WTC11 (cell line): ENCODE results near the gene KDELR3. TPM values are rescaled to one million over a fixed set of nuclear protein-coding genes. Genes with fewer than 3 reads are reported as not detected.
A peak's percentile ranks its signal among the peaks of the same experiment; 100 is the strongest.

Experiments
- ATF3 ChIP-seq: sonication (generic); formaldehyde crosslinking; conservative IDR thresholded peaks from 2 replicates; pipeline ENCODE4 v1.8.1; 2022; ENCODE audit warnings: mild to moderate bottlenecking, missing genetic modification reagents
- CBFB ChIP-seq: sonication (generic); formaldehyde crosslinking; IDR thresholded peaks from 2 replicates; pipeline ENCODE4 v1.8.1; 2022; ENCODE audit warnings: mild to moderate bottlenecking, low read depth, missing genetic modification reagents
- CREM ChIP-seq: sonication (generic); formaldehyde crosslinking; IDR thresholded peaks from 2 replicates; pipeline ENCODE4 v1.8.1; 2022; ENCODE audit warnings: mild to moderate bottlenecking, missing genetic modification reagents, moderate library complexity
- E2F1 ChIP-seq: sonication (generic); formaldehyde crosslinking; IDR thresholded peaks from 2 replicates; pipeline ENCODE4 v1.8.0; 2022; ENCODE audit warnings: mild to moderate bottlenecking, missing genetic modification reagents
- E2F5 ChIP-seq: sonication (generic); formaldehyde crosslinking; IDR thresholded peaks from 2 replicates; pipeline ENCODE4 v1.8.1; 2022; ENCODE audit warnings: mild to moderate bottlenecking, moderate library complexity, missing genetic modification reagents
- EMX1 ChIP-seq: fragments of 250-450 bp; sonication (Bioruptor Pico); IDR thresholded peaks from 2 replicates; pipeline ENCODE4 v1.8.0; 2021; ENCODE audit warnings: mild to moderate bottlenecking
- ESRRA ChIP-seq: sonication (generic); formaldehyde crosslinking; IDR thresholded peaks from 2 replicates; pipeline ENCODE4 v1.8.1; 2022; ENCODE audit warnings: mild to moderate bottlenecking, missing genetic modification reagents, borderline replicate concordance
- FOXP4 ChIP-seq: sonication (generic); formaldehyde crosslinking; IDR thresholded peaks from 2 replicates; pipeline ENCODE4 v1.8.0; 2022; ENCODE audit warnings: mild to moderate bottlenecking, missing genetic modification reagents
- GABPB1 ChIP-seq: sonication (generic); formaldehyde crosslinking; IDR thresholded peaks from 2 replicates; pipeline ENCODE4 v1.8.1; 2023; ENCODE audit warnings: mild to moderate bottlenecking, missing genetic modification reagents
- HMGA2 ChIP-seq: fragments of 250-450 bp; sonication (Bioruptor Pico); IDR thresholded peaks from 2 replicates; pipeline ENCODE4 v1.4.0; 2021; ENCODE audit warnings: mild to moderate bottlenecking, moderate library complexity
- IRF2 ChIP-seq: sonication (generic); formaldehyde crosslinking; IDR thresholded peaks from 2 replicates; pipeline ENCODE4 v1.8.0; 2022; ENCODE audit warnings: low read depth, missing genetic modification reagents, borderline replicate concordance
- JAZF1 ChIP-seq: fragments of 250-450 bp; sonication (Bioruptor Pico); IDR thresholded peaks from 2 replicates; pipeline ENCODE4 v1.9.0; 2021; ENCODE audit warnings: moderate library complexity, mild to moderate bottlenecking, inconsistent platforms
- JUN ChIP-seq: sonication (generic); formaldehyde crosslinking; IDR thresholded peaks from 2 replicates; pipeline ENCODE4 v1.8.0; 2023; ENCODE audit warnings: mild to moderate bottlenecking, missing genetic modification reagents
- NFATC4 ChIP-seq: fragments of 250-450 bp; sonication (Bioruptor Pico); IDR thresholded peaks from 2 replicates; pipeline ENCODE4 v1.9.0; 2021; ENCODE audit warnings: mild to moderate bottlenecking
- NFE2L1 ChIP-seq: sonication (generic); formaldehyde crosslinking; IDR thresholded peaks from 2 replicates; pipeline ENCODE4 v1.8.1; 2023; ENCODE audit warnings: missing genetic modification reagents
- NR1H2 ChIP-seq: sonication (generic); formaldehyde crosslinking; IDR thresholded peaks from 2 replicates; pipeline ENCODE4 v1.9.0; 2021; ENCODE audit warnings: mild to moderate bottlenecking, moderate library complexity, missing genetic modification reagents
- OVOL2 ChIP-seq: fragments of 250-450 bp; sonication (Bioruptor Pico); IDR thresholded peaks from 2 replicates; pipeline ENCODE4 v1.9.0; 2021; ENCODE audit warnings: mild to moderate bottlenecking, borderline replicate concordance
- SP1 ChIP-seq: sonication (generic); formaldehyde crosslinking; conservative IDR thresholded peaks from 2 replicates; pipeline ENCODE4 v1.8.1; 2022; ENCODE audit warnings: missing genetic modification reagents
- TCF7 ChIP-seq: sonication (generic); formaldehyde crosslinking; IDR thresholded peaks from 2 replicates; pipeline ENCODE4 v1.8.0; 2022; ENCODE audit warnings: mild to moderate bottlenecking, low read depth, missing genetic modification reagents, moderate library complexity
- TEAD1 ChIP-seq: sonication (generic); formaldehyde crosslinking; IDR thresholded peaks from 2 replicates; pipeline ENCODE4 v1.8.0; 2022; ENCODE audit warnings: mild to moderate bottlenecking, missing genetic modification reagents
- TP53 ChIP-seq: sonication (generic); formaldehyde crosslinking; IDR thresholded peaks from 2 replicates; pipeline ENCODE4 v1.8.1; 2023; ENCODE audit warnings: mild to moderate bottlenecking, missing genetic modification reagents
- ZNF121 ChIP-seq: sonication (generic); formaldehyde crosslinking; IDR thresholded peaks from 2 replicates; pipeline ENCODE4 v1.8.0; 2023; ENCODE audit warnings: missing genetic modification reagents
- ZNF138 ChIP-seq: sonication (generic); formaldehyde crosslinking; conservative IDR thresholded peaks from 2 replicates; pipeline ENCODE4 v1.8.1; 2022; ENCODE audit warnings: mild to moderate bottlenecking, moderate library complexity, missing genetic modification reagents
- ZNF219 ChIP-seq: sonication (generic); formaldehyde crosslinking; IDR thresholded peaks from 2 replicates; pipeline ENCODE4 v1.8.0; 2023; ENCODE audit warnings: missing genetic modification reagents, mild to moderate bottlenecking, borderline replicate concordance
- ZNF317 ChIP-seq: sonication (generic); formaldehyde crosslinking; IDR thresholded peaks from 2 replicates; pipeline ENCODE4 v1.8.1; 2023; ENCODE audit warnings: low read depth, mild to moderate bottlenecking, moderate library complexity, missing genetic modification reagents, borderline replicate concordance
- total RNA-seq: library from RNA; stranded (reverse); gene quantifications from 3 replicates; pipeline ENCODE4 v1.2.3, GENCODE V29; 2021
- TF ChIP-seq, protein P1 (sequence below): fragments of 200-600 bp; IDR thresholded peaks from 2 replicates; pipeline ENCODE4 v1.8.0; 2022; ENCODE audit warnings: antibody characterized with exemption
- TF ChIP-seq, protein P2 (sequence below): sonication (generic); formaldehyde crosslinking; IDR thresholded peaks from 2 replicates; pipeline ENCODE4 v1.8.0; 2022; ENCODE audit warnings: mild to moderate bottlenecking, missing genetic modification reagents
- TF ChIP-seq, protein P3 (sequence below): fragments of 250-450 bp; sonication (Bioruptor Pico); IDR thresholded peaks from 2 replicates; pipeline ENCODE4 v1.9.0; 2021; ENCODE audit warnings: mild to moderate bottlenecking, borderline replicate concordance
- TF ChIP-seq, protein P4 (sequence below): fragments of 250-450 bp; sonication (Bioruptor Pico); IDR thresholded peaks from 2 replicates; pipeline ENCODE4 v1.8.0; 2021; ENCODE audit warnings: mild to moderate bottlenecking

Gene KDELR3
- total RNA-seq, 1 experiment from 2014 or later, result 5.7 TPM

DNA sequence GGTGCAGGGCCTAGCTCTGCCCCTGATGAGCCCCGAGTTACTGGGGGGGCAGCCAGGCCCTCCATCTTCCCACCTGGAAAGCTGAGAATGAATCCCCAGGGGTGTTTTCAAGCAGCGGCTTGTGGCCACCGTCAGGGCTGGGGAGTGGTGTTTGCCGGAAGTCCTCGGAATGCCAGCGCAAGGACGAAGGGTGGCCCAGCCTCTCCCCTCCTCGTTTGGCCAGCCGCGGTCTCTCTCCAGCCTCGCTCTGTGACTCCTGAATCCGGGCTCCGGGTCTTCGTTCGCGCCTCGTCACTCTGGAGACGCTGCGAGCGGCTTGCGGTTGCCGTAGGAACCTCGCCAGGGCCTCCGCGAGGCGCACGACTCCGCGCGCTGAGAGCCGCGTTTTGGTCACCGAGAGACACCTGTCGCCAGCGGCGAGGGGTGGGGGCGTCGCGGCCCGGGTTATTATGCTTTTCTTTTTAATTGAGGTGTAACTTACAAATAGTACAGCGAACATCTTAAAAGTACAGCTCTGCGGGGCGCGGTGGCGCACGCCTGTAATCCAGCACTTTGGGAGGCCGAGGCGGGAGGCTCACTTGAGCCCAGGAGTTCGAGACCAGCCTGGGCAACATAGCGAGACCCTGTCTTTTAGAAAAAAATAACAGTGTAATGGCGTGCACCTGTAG lies 6.3 kb upstream of the KDELR3 start (continued):
- TF ChIP-seq, protein P1, sequence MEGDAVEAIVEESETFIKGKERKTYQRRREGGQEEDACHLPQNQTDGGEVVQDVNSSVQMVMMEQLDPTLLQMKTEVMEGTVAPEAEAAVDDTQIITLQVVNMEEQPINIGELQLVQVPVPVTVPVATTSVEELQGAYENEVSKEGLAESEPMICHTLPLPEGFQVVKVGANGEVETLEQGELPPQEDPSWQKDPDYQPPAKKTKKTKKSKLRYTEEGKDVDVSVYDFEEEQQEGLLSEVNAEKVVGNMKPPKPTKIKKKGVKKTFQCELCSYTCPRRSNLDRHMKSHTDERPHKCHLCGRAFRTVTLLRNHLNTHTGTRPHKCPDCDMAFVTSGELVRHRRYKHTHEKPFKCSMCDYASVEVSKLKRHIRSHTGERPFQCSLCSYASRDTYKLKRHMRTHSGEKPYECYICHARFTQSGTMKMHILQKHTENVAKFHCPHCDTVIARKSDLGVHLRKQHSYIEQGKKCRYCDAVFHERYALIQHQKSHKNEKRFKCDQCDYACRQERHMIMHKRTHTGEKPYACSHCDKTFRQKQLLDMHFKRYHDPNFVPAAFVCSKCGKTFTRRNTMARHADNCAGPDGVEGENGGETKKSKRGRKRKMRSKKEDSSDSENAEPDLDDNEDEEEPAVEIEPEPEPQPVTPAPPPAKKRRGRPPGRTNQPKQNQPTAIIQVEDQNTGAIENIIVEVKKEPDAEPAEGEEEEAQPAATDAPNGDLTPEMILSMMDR, result no peak
- TF ChIP-seq SP1 (CRISPR knock-in tag), result peak; percentile 74
- TF ChIP-seq TEAD1, result peak; percentile 62; the same call in 1 of the 2 replicates
- TF ChIP-seq FOXP4 (CRISPR knock-in tag), result no peak
- TF ChIP-seq, protein P2, sequence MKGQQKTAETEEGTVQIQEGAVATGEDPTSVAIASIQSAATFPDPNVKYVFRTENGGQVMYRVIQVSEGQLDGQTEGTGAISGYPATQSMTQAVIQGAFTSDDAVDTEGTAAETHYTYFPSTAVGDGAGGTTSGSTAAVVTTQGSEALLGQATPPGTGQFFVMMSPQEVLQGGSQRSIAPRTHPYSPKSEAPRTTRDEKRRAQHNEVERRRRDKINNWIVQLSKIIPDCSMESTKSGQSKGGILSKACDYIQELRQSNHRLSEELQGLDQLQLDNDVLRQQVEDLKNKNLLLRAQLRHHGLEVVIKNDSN, result no peak
- TF ChIP-seq OVOL2 (CRISPR knock-in tag), result no peak
- TF ChIP-seq ZNF138 (CRISPR knock-in tag), result no peak
- TF ChIP-seq TP53 (CRISPR knock-in tag), result 0 out of 2 replicates have a peak, but pooled peaks have one; percentile 41
- TF ChIP-seq IRF2 (CRISPR knock-in tag), result no peak
- no peak for TF ChIP-seq NFE2L1 (CRISPR knock-in tag)
- no peak for TF ChIP-seq EMX1 (CRISPR knock-in tag)
- no peak for TF ChIP-seq CBFB (CRISPR knock-in tag)
- TF ChIP-seq ESRRA (CRISPR knock-in tag), result no peak
- TF ChIP-seq HMGA2 (CRISPR knock-in tag), result no peak
- TF ChIP-seq E2F1 (CRISPR knock-in tag), result no peak
- peak; percentile 92 for TF ChIP-seq ZNF121 (CRISPR knock-in tag)
- peak; percentile 63 for TF ChIP-seq GABPB1 (CRISPR knock-in tag)
- peak; percentile 57; the same call in 1 of the 2 replicates for TF ChIP-seq CREM (CRISPR knock-in tag)
- no peak for TF ChIP-seq TCF7
- TF ChIP-seq ZNF219 (CRISPR knock-in tag), result no peak
- no peak for TF ChIP-seq NFATC4 (CRISPR knock-in tag)
- no peak for TF ChIP-seq JUN (CRISPR knock-in tag)
- no peak for TF ChIP-seq JAZF1 (CRISPR knock-in tag)
- TF ChIP-seq NR1H2, result no peak
- TF ChIP-seq E2F5 (CRISPR knock-in tag), result peak; percentile 51; the same call in 1 of the 2 replicates
- TF ChIP-seq ATF3 (CRISPR knock-in tag), result no peak
- TF ChIP-seq, protein P3, sequence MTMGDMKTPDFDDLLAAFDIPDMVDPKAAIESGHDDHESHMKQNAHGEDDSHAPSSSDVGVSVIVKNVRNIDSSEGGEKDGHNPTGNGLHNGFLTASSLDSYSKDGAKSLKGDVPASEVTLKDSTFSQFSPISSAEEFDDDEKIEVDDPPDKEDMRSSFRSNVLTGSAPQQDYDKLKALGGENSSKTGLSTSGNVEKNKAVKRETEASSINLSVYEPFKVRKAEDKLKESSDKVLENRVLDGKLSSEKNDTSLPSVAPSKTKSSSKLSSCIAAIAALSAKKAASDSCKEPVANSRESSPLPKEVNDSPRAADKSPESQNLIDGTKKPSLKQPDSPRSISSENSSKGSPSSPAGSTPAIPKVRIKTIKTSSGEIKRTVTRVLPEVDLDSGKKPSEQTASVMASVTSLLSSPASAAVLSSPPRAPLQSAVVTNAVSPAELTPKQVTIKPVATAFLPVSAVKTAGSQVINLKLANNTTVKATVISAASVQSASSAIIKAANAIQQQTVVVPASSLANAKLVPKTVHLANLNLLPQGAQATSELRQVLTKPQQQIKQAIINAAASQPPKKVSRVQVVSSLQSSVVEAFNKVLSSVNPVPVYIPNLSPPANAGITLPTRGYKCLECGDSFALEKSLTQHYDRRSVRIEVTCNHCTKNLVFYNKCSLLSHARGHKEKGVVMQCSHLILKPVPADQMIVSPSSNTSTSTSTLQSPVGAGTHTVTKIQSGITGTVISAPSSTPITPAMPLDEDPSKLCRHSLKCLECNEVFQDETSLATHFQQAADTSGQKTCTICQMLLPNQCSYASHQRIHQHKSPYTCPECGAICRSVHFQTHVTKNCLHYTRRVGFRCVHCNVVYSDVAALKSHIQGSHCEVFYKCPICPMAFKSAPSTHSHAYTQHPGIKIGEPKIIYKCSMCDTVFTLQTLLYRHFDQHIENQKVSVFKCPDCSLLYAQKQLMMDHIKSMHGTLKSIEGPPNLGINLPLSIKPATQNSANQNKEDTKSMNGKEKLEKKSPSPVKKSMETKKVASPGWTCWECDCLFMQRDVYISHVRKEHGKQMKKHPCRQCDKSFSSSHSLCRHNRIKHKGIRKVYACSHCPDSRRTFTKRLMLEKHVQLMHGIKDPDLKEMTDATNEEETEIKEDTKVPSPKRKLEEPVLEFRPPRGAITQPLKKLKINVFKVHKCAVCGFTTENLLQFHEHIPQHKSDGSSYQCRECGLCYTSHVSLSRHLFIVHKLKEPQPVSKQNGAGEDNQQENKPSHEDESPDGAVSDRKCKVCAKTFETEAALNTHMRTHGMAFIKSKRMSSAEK, result no peak
- TF ChIP-seq ZNF317 (CRISPR knock-in tag), result no peak
- TF ChIP-seq, protein P4, sequence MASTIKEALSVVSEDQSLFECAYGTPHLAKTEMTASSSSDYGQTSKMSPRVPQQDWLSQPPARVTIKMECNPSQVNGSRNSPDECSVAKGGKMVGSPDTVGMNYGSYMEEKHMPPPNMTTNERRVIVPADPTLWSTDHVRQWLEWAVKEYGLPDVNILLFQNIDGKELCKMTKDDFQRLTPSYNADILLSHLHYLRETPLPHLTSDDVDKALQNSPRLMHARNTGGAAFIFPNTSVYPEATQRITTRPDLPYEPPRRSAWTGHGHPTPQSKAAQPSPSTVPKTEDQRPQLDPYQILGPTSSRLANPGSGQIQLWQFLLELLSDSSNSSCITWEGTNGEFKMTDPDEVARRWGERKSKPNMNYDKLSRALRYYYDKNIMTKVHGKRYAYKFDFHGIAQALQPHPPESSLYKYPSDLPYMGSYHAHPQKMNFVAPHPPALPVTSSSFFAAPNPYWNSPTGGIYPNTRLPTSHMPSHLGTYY (CRISPR knock-in tag), result no peak
